Gastroesophageal sphincter (tissue), 3 donors: Measurements from ENCODE around the gene CLIC3.

Experiments
- CTCF ChIP-seq, 4 experiments: fragments of 200-600 bp in 2 of 4; fragments of 450-650 bp in 2 of 4; sonication (generic) in 1 of 4; IDR thresholded peaks; one replicate each; pipeline ENCODE4 v1.5.1; 2017 to 2019; ENCODE audit warnings: antibody characterized with exemption in 4 of 4, mild to moderate bottlenecking in 2 of 4, moderate library complexity in 2 of 4
- POLR2A ChIP-seq, 2 donors: fragments of 450-650 bp; IDR thresholded peaks; one replicate each; pipeline ENCODE4 v1.6.1; 2017; ENCODE audit warnings: antibody characterized with exemption in 2 of 2, mild to moderate bottlenecking in 2 of 2, moderate library complexity in 1 of 2

GRCh38 chr9:137030006-137030405, 33.6 kb upstream of the CLIC3 start:
- TF ChIP-seq CTCF (IDR thresholded peaks at IDR 0.05) (no peak), POLR2A (IDR thresholded peaks at IDR 0.05) (no peak)
